HCT116 (cell line): Measurements from ENCODE around the gene PRSS2. TPM values are rescaled to one million over a fixed set of nuclear protein-coding genes. Genes with fewer than 3 reads are reported as not detected.

ENCODE experiments used
- ATAC-seq: fragments of 200-7000 bp; cut with Tn5 transposase; 2 replicates; pipeline ENCODE4 v1.9.1; 2020; ENCODE audit warnings: mild to moderate bottlenecking, moderate library complexity
- BruUV-seq: library from RNA; stranded (reverse); fragments of 400-500 nt; replicated peaks from 2 replicates; lab custom pipeline; 2021; lab: Mats Ljungman, UMichigan
- CTCF ChIA-PET: fragments of 300-600 bp; sonication (Branson Sonifier 250); formaldehyde crosslinking; loops from one replicate; lab custom pipeline; 2021; ENCODE audit warnings: antibody characterized with exemption; lab: Charles Lee
- POLR2A ChIA-PET: fragments of 300-600, 350-600 bp; sonication (Branson Sonifier 250); formaldehyde crosslinking; loops from one replicate; lab custom pipeline; 2021; ENCODE audit warnings: antibody characterized with exemption; lab: Charles Lee
- RAD21 ChIA-PET, 2 experiments: fragments of 300-600 bp; sonication (Branson Sonifier 250); formaldehyde crosslinking; loops; one replicate each; lab custom pipeline; 2023; ENCODE audit warnings: low total read pairs in 2 of 2; ENCODE audit not compliant: uncharacterized antibody in 2 of 2, unreplicated experiment in 2 of 2, low non-redundant PET in 1 of 2; lab: Charles Lee
- DNase-seq: peaks from one replicate; pipeline ENCODE4 v3.0.0-alpha.2; 2010; ENCODE audit warnings: low read depth, low spot score
- H2AFZ ChIP-seq: fragments of 200-600 bp; shearing (Covaris generic), sonication (generic); 2 replicates; pipeline ENCODE4 v1.6.1; 2017; ENCODE audit warnings: low read depth, mixed run types, mixed read lengths, antibody characterized with exemption, low read length; ENCODE audit not compliant: poor library complexity, severe bottlenecking
- H3K27ac ChIP-seq: 2 replicates; pipeline ENCODE4 v1.5.1; 2012; ENCODE audit warnings: low read depth, low read length
- H3K27me3 ChIP-seq: fragments of 200-600 bp; sonication (generic); 2 replicates; pipeline ENCODE4 v1.6.1; 2016; ENCODE audit warnings: mixed run types, low read length, mixed read lengths; ENCODE audit not compliant: insufficient read depth
- H3K36me3 ChIP-seq, 2 experiments: fragments of 200-500 bp in 1 of 2; fragments of 200-600 bp in 1 of 2; sonication (Bioruptor generic) in 1 of 2; sonication (generic) in 1 of 2; 2 replicates each; pipeline versions ENCODE4 v1.5.1 to v1.6.1; 2014 to 2016; ENCODE audit warnings: low read length in 2 of 2, inconsistent platforms in 1 of 2, mixed read lengths in 1 of 2, mixed run types in 1 of 2; ENCODE audit not compliant: insufficient read depth in 2 of 2, control insufficient read depth in 1 of 2
- H3K4me1 ChIP-seq, 2 experiments: fragments of 200-600 bp in 1 of 2; sonication (generic) in 1 of 2; 2 replicates each; pipeline versions ENCODE4 v1.5.1 to v1.6.1; 2012 to 2017; ENCODE audit warnings: low read length in 2 of 2, inconsistent platforms in 1 of 2, mild to moderate bottlenecking in 1 of 2, mixed read lengths in 1 of 2, mixed run types in 1 of 2, moderate library complexity in 1 of 2; ENCODE audit not compliant: insufficient read depth in 2 of 2, control insufficient read depth in 1 of 2
- H3K4me2 ChIP-seq: fragments of 200-600 bp; sonication (generic); 2 replicates; pipeline ENCODE4 v1.6.1; 2017; ENCODE audit warnings: mixed run types, low read length, mixed read lengths
- H3K4me3 ChIP-seq, 2 experiments: fragments of 200-600 bp in 1 of 2; sonication (generic) in 1 of 2; replicated peaks in 1 of 2; 2 replicates each; pipeline ENCODE4 v1.5.1; 2011 to 2016; ENCODE audit warnings: low read length in 2 of 2, control low read depth in 1 of 2, low read depth in 1 of 2, mild to moderate bottlenecking in 1 of 2, mixed read lengths in 1 of 2, mixed run types in 1 of 2
- H3K79me2 ChIP-seq: fragments of 200-600 bp; sonication (generic); 2 replicates; pipeline ENCODE4 v1.6.1; 2017; ENCODE audit warnings: mild to moderate bottlenecking, mixed run types, low read length, moderate library complexity, mixed read lengths; ENCODE audit not compliant: insufficient read depth
- H3K9ac ChIP-seq: fragments of 200-600 bp; sonication (generic); 2 replicates; pipeline ENCODE4 v1.6.1; 2016; ENCODE audit warnings: low read length, mixed read lengths
- H3K9me2 ChIP-seq: fragments of 200-600 bp; sonication (generic), shearing (Covaris generic); 2 replicates; pipeline ENCODE4 v1.6.1; 2017; ENCODE audit warnings: mixed run types, mild to moderate bottlenecking, moderate library complexity; ENCODE audit not compliant: insufficient read depth
- H3K9me3 ChIP-seq, 2 experiments: fragments of 200-500 bp in 1 of 2; fragments of 200-600 bp in 1 of 2; sonication (Bioruptor generic) in 1 of 2; sonication (generic) in 1 of 2; 2 replicates each; pipeline ENCODE4 v1.6.1; 2014 to 2017; ENCODE audit warnings: low read length in 2 of 2, mixed read lengths in 2 of 2, inconsistent platforms in 1 of 2, low read depth in 1 of 2, mild to moderate bottlenecking in 1 of 2, mixed run types in 1 of 2, moderate library complexity in 1 of 2; ENCODE audit not compliant: control insufficient read depth in 1 of 2, insufficient read depth in 1 of 2
- H4K20me1 ChIP-seq: fragments of 200-600 bp; sonication (generic), shearing (Covaris generic); 2 replicates; pipeline ENCODE4 v1.6.1; 2017; ENCODE audit warnings: mixed run types, mild to moderate bottlenecking, moderate library complexity; ENCODE audit not compliant: insufficient read depth
- CBX3 ChIP-seq: IDR thresholded peaks from 2 replicates; pipeline ENCODE4 v1.6.1; 2012; ENCODE audit warnings: low read depth
- CEBPB ChIP-seq: IDR thresholded peaks from 2 replicates; pipeline ENCODE4 v1.6.1; 2012; ENCODE audit warnings: low read depth
- CTCF ChIP-seq, 3 experiments: fragments of 200-600 bp in 1 of 3; sonication (generic) in 1 of 3; IDR thresholded peaks in 2 of 3; conservative IDR thresholded peaks in 1 of 3; 2 replicates each; pipeline ENCODE4 v1.5.1; 2012 to 2017; ENCODE audit warnings: low read depth in 2 of 3, low read length in 2 of 3, antibody characterized with exemption in 1 of 3, borderline replicate concordance in 1 of 3, control low read depth in 1 of 3, mild to moderate bottlenecking in 1 of 3, mixed read lengths in 1 of 3, mixed run types in 1 of 3, moderate library complexity in 1 of 3; ENCODE audit not compliant: insufficient read depth in 1 of 3
- ELF1 ChIP-seq: IDR thresholded peaks from 2 replicates; pipeline ENCODE4 v1.6.1; 2012; ENCODE audit warnings: low read depth, borderline replicate concordance
- EZH2phosphoT487 ChIP-seq: fragments of 200-600 bp; IDR thresholded peaks from 2 replicates; pipeline ENCODE4 v1.6.1; 2018; ENCODE audit warnings: antibody characterized with exemption, borderline replicate concordance
- FOSL1 ChIP-seq: IDR thresholded peaks from 2 replicates; pipeline ENCODE4 v1.6.1; 2012; ENCODE audit warnings: low read depth
- MAX ChIP-seq: IDR thresholded peaks from 2 replicates; pipeline ENCODE4 v1.6.1; 2012
- POLR2A ChIP-seq: IDR thresholded peaks from 2 replicates; pipeline ENCODE4 v1.7.0; 2011; ENCODE audit warnings: borderline replicate concordance; ENCODE audit not compliant: insufficient read depth, insufficient read length; ENCODE audit errors: extremely low read depth
- POLR2AphosphoS5 ChIP-seq: IDR thresholded peaks from 2 replicates; pipeline ENCODE4 v1.6.1; 2011; ENCODE audit warnings: mild to moderate bottlenecking, low read depth, low read length, moderate library complexity
- REST ChIP-seq: IDR thresholded peaks from 2 replicates; pipeline ENCODE4 v1.6.1; 2012; ENCODE audit warnings: low read depth
- SIN3A ChIP-seq: IDR thresholded peaks from 2 replicates; pipeline ENCODE4 v1.6.1; 2012; ENCODE audit warnings: low read depth
- SP1 ChIP-seq: IDR thresholded peaks from 2 replicates; pipeline ENCODE4 v1.6.1; 2012; ENCODE audit warnings: low read depth
- SRF ChIP-seq: IDR thresholded peaks from 2 replicates; pipeline ENCODE4 v1.6.1; 2012; ENCODE audit warnings: low read depth
- TCF7L2 ChIP-seq: IDR thresholded peaks from 2 replicates; pipeline ENCODE4 v1.7.0; 2011; ENCODE audit warnings: borderline replicate concordance, inconsistent platforms; ENCODE audit not compliant: insufficient read depth, insufficient read length; ENCODE audit errors: extremely low read depth
- YY1 ChIP-seq: IDR thresholded peaks from 2 replicates; pipeline ENCODE4 v1.6.1; 2011; ENCODE audit warnings: low read length, low read depth, moderate library complexity, mild to moderate bottlenecking; ENCODE audit not compliant: insufficient replicate concordance; ENCODE audit errors: extremely low read depth
- ZFX ChIP-seq: fragments of 450-650 bp; IDR thresholded peaks from 2 replicates; pipeline ENCODE4 v1.6.1; 2017
- ZNF274 ChIP-seq: fragments of 200-500 bp; sonication (Bioruptor generic); IDR thresholded peaks from 2 replicates; pipeline ENCODE4 v1.6.1; 2014; ENCODE audit warnings: mild to moderate bottlenecking, low read depth, low read length, inconsistent platforms
- intact Hi-C: fragments of 100-400 bp; cut with micrococcal nuclease; formaldehyde crosslinking; loops from 2 replicates; pipeline ENCODE4 v1.10.0; 2022
- total RNA-seq: library from RNA; stranded (reverse); gene quantifications from one replicate; pipeline ENCODE4 v1.2.1, GENCODE V29; 2021; ENCODE audit not compliant: unreplicated experiment

The PRSS2 gene
- total RNA-seq, 1 experiment from 2014 or later = 36.8 TPM

- BruUV-seq = no TSS peak
- no peaks in the 10 kb centered on the region for H3K9me3 ChIP-seq
- DNase-seq (peak; percentile 89), ATAC-seq (peak; percentile 91)
- H3K79me2 ChIP-seq = no peaks in the 10 kb centered on the region
- H4K20me1 ChIP-seq = no peaks in the 10 kb centered on the region
- ChIA-PET CTCF (interaction anchor here (0.6 to 4.7 kb wide), 50 partner anchors 8 to 444 kb away, joined by 3 to 166 read pairs (median 4); partner anchors contain the start of gene PRSS2), RAD21 (interaction anchor here (0.6 to 1.5 kb wide), 13 partner anchors 28 to 248 kb away, joined by 3 to 19 read pairs (median 5); no protein-coding TSS in a partner anchor), POLR2A (interaction anchor here (0.7 to 1.2 kb wide), 4 partner anchors 151 to 247 kb away, joined by 3 to 5 read pairs (median 3); no protein-coding TSS in a partner anchor)
- peak overlapping the region; percentile 87 for H3K4me2 ChIP-seq
- peak overlapping the region; percentile 97 for H2AFZ ChIP-seq
- no peaks in the 10 kb centered on the region for H3K9me2 ChIP-seq
- no peaks in the 10 kb centered on the region for H3K27me3 ChIP-seq
- H3K4me1 ChIP-seq = peaks cover 0 to 5% of the 10 kb centered on the region in 2 experiments; a peak in 1 of 4 replicates
- no peak overlapping the region for H3K9ac ChIP-seq
- peak overlapping the region; percentile 38 to 51 for H3K4me3 ChIP-seq
- H3K27ac ChIP-seq = no peak overlapping the region
- intact Hi-C loops = loop anchor here (1.0 to 5.0 kb wide), 8 partner anchors 71 to 266 kb away; no protein-coding TSS in a partner anchor
- H3K36me3 ChIP-seq = no peaks in the 10 kb centered on the region
- TF ChIP-seq SRF (no peak), SP1 (no peak), ZNF274 (no peak), MAX (peak; percentile 44; the same call in 1 of the 2 replicates), ZFX (no peak), YY1 (peak; percentile 61), FOSL1 (no peak), CEBPB (no peak), POLR2AphosphoS5 (no peak), CBX3 (peak; percentile 73; the same call in 1 of the 2 replicates), CTCF (IDR thresholded peaks at IDR 0.05 in 2 of 3, conservative IDR thresholded peaks at IDR 0.05 in 1 of 3; ENCODE audit: borderline replicate concordance in 1 of 3, insufficient read depth in 1 of 3, low read depth in 2 of 3, low read length in 2 of 3) (peak; percentile 88 to 100 (median 92)), TCF7L2 (no peak), REST (no peak), SIN3A (no peak), POLR2A (no peak), EZH2phosphoT487 (no peak), ELF1 (no peak)
These were observed 12.4 kb downstream of the PRSS2 start for GRCh38 chr7:142782922-142783900.
